GM12874 (cell line): ENCODE data around the gene PLCB1.
A peak's percentile ranks its signal among the peaks of the same experiment; 100 is the strongest.

Experiments
- CTCF ChIP-seq: IDR thresholded peaks from 2 replicates; pipeline ENCODE4 v1.5.1; 2011; ENCODE audit warnings: low read depth, mild to moderate bottlenecking, control low read depth, low read length, moderate library complexity; ENCODE audit not compliant: insufficient read depth

PLCB1 gene

GRCh38 chr20:8808202-8808535 lies 676.1 kb downstream of the PLCB1 start:
- TF ChIP-seq CTCF = no peak

- TF ChIP-seq CTCF = no peak
These were observed 677.3 kb downstream of the PLCB1 start for GRCh38 chr20:8809107-8809953.

- TF ChIP-seq CTCF = no peak
These were observed 679.9 kb downstream of the PLCB1 start for GRCh38 chr20:8811801-8812594.

GRCh38 chr20:8812817-8813216 lies 680.8 kb downstream of the PLCB1 start:
- no peak for TF ChIP-seq CTCF

GRCh38 chr20:8815208-8815607 lies 683.1 kb downstream of the PLCB1 start:
- TF ChIP-seq CTCF = no peak

- TF ChIP-seq CTCF = peak; percentile 18; the same call in 1 of the 2 replicates
These were observed 697.2 kb downstream of the PLCB1 start for GRCh38 chr20:8829256-8829655.

GRCh38 chr20:8834851-8835250 lies 702.8 kb downstream of the PLCB1 start:
- no peak for TF ChIP-seq CTCF
